ENCODE data around the gene RIMKLA.
A peak's percentile ranks its signal among the peaks of the same experiment; 100 is the strongest.

RIMKLA gene

GRCh38 chr1:42414551-42415496 is 34.2 kb downstream of the RIMKLA start:
- TF ChIP-seq CTCF (conservative IDR thresholded peaks at IDR 0.05; ENCODE audit: control insufficient read depth, insufficient read depth, low read depth, low read length): no peak
- DNase-seq (ENCODE audit: low read depth): no peak
- no peak overlapping the region for H3K4me3 ChIP-seq (ENCODE audit: control insufficient read depth, low read depth, low read length)

- DNase-seq (ENCODE audit: low read depth): no peak
- no peak overlapping the region for H3K4me3 ChIP-seq (ENCODE audit: control insufficient read depth, low read depth, low read length)
- no peak for TF ChIP-seq CTCF (conservative IDR thresholded peaks at IDR 0.05; ENCODE audit: control insufficient read depth, insufficient read depth, low read depth, low read length)
Measured at GRCh38 chr1:42417166-42417565, 36.6 kb downstream of the RIMKLA start.

GRCh38 chr1:42418516-42418915 is 37.9 kb downstream of the RIMKLA start:
- no peak overlapping the region for H3K4me3 ChIP-seq (ENCODE audit: control insufficient read depth, low read depth, low read length)
- no peak for TF ChIP-seq CTCF (conservative IDR thresholded peaks at IDR 0.05; ENCODE audit: control insufficient read depth, insufficient read depth, low read depth, low read length)
- no peak for DNase-seq (ENCODE audit: low read depth)

GRCh38 chr1:42419126-42419821 is 38.7 kb downstream of the RIMKLA start:
- DNase-seq (ENCODE audit: low read depth): peak; percentile 28
- no peak for TF ChIP-seq CTCF (conservative IDR thresholded peaks at IDR 0.05; ENCODE audit: control insufficient read depth, insufficient read depth, low read depth, low read length)
- no peak overlapping the region for H3K4me3 ChIP-seq (ENCODE audit: control insufficient read depth, low read depth, low read length)

GRCh38 chr1:42420121-42420520 is 39.5 kb downstream of the RIMKLA start:
- H3K4me3 ChIP-seq (ENCODE audit: control insufficient read depth, low read depth, low read length): no peak overlapping the region
- peak; percentile 29 for DNase-seq (ENCODE audit: low read depth)
- TF ChIP-seq CTCF (conservative IDR thresholded peaks at IDR 0.05; ENCODE audit: control insufficient read depth, insufficient read depth, low read depth, low read length): no peak

GRCh38 chr1:42420911-42421585 is 40.5 kb downstream of the RIMKLA start:
- no peak overlapping the region for H3K4me3 ChIP-seq (ENCODE audit: control insufficient read depth, low read depth, low read length)
- peak; percentile 94 for DNase-seq (ENCODE audit: low read depth)
- no peak for TF ChIP-seq CTCF (conservative IDR thresholded peaks at IDR 0.05; ENCODE audit: control insufficient read depth, insufficient read depth, low read depth, low read length)
